ENCODE data around the gene CLIC3. TPM values are rescaled to one million over a fixed set of nuclear protein-coding genes. Genes with fewer than 3 reads are reported as not detected.
A peak's percentile ranks its signal among the peaks of the same experiment; 100 is the strongest.

CLIC3 gene
- total RNA-seq, 4 donors from 2014 or later: 3.3 TPM; not detected in 3

DNA sequence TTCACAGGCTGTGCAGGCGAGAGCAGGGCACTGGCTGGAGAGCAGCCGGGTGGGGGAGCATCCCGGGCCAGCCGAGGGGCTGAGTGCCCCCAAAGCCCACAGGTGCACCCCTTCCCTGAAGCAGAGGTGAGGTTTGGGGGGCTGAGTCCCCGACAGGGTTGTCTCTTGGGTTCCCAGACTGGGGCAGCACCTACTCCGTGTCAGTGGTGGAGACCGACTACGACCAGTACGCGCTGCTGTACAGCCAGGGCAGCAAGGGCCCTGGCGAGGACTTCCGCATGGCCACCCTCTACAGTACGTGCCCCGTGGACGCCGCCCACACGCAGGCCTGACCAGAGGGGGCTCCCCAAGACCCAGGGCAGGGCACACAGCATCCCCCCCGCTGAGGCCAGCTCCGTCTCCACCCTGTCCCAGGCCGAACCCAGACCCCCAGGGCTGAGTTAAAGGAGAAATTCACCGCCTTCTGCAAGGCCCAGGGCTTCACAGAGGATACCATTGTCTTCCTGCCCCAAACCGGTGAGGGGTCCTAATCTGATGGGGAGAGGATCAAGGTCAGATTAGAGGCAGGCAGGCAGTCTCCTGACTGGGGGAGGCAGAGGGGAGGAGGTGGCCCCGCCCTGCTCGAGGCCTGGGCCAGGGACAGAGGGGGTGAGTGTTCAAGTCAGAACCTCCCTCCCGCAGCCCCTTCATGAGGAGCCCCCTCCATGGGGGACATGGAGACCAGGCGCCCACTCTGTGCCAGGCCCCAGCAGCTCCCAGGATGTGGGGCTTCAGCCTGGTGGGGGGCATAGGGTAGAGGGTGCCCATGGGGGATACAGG, 16.4 kb downstream of the CLIC3 start:
- Histone ChIP-seq H3K36me3 (no peaks in the 10 kb centered on the region), H3K27ac (no peak overlapping the region), H3K4me3 (no peak overlapping the region), H3K4me1 (peaks cover 0 to 20% (median 2%) of the 10 kb centered on the region in 4 donors), H3K27me3 (peaks cover 0 to 7% of the 10 kb centered on the region in 2 donors), H3K9me3 (no peaks in the 10 kb centered on the region)
- DNase-seq: no peak
- no peak for TF ChIP-seq POLR2A (IDR thresholded peaks at IDR 0.05)
- TF ChIP-seq, protein P1, sequence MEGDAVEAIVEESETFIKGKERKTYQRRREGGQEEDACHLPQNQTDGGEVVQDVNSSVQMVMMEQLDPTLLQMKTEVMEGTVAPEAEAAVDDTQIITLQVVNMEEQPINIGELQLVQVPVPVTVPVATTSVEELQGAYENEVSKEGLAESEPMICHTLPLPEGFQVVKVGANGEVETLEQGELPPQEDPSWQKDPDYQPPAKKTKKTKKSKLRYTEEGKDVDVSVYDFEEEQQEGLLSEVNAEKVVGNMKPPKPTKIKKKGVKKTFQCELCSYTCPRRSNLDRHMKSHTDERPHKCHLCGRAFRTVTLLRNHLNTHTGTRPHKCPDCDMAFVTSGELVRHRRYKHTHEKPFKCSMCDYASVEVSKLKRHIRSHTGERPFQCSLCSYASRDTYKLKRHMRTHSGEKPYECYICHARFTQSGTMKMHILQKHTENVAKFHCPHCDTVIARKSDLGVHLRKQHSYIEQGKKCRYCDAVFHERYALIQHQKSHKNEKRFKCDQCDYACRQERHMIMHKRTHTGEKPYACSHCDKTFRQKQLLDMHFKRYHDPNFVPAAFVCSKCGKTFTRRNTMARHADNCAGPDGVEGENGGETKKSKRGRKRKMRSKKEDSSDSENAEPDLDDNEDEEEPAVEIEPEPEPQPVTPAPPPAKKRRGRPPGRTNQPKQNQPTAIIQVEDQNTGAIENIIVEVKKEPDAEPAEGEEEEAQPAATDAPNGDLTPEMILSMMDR (IDR thresholded peaks at IDR 0.05): no peak

DNA sequence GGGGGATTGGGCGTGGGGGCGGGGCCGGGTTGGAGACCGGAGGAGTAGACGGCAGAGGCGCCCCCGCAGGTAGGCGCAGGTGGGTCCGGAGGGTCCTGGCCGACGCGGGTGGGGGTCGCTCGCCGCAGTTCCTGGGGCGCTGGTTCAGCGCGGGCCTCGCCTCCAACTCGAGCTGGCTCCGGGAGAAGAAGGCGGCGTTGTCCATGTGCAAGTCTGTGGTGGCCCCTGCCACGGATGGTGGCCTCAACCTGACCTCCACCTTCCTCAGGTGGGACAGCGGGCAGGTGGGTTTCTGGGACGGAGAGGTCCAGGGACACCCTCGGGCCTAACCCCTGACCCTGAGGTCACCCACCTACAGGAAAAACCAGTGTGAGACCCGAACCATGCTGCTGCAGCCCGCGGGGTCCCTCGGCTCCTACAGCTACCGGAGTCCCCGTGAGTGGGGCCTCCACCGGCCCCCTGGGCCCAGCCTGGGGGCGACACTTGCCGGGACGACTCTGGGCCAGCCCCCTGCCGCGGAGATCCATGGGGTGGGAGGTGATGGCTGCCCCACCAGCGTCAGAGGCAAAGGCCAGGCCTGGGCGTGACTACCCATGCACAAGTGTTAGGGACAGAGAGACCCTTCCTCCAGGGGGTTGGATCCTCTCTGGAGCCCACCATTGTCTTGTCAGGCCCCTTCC, 17.4 kb downstream of the CLIC3 start:
- Histone ChIP-seq H3K4me1 (peaks cover 0 to 19% (median 2%) of the 10 kb centered on the region in 4 donors), H3K4me3 (no peak overlapping the region), H3K27me3 (no peaks in the 10 kb centered on the region), H3K27ac (no peak overlapping the region), H3K36me3 (no peaks in the 10 kb centered on the region), H3K9me3 (no peaks in the 10 kb centered on the region)
- no peak for TF ChIP-seq POLR2A (IDR thresholded peaks at IDR 0.05)
- TF ChIP-seq, protein P1 (IDR thresholded peaks at IDR 0.05): no peak
- no peak for DNase-seq

DNA sequence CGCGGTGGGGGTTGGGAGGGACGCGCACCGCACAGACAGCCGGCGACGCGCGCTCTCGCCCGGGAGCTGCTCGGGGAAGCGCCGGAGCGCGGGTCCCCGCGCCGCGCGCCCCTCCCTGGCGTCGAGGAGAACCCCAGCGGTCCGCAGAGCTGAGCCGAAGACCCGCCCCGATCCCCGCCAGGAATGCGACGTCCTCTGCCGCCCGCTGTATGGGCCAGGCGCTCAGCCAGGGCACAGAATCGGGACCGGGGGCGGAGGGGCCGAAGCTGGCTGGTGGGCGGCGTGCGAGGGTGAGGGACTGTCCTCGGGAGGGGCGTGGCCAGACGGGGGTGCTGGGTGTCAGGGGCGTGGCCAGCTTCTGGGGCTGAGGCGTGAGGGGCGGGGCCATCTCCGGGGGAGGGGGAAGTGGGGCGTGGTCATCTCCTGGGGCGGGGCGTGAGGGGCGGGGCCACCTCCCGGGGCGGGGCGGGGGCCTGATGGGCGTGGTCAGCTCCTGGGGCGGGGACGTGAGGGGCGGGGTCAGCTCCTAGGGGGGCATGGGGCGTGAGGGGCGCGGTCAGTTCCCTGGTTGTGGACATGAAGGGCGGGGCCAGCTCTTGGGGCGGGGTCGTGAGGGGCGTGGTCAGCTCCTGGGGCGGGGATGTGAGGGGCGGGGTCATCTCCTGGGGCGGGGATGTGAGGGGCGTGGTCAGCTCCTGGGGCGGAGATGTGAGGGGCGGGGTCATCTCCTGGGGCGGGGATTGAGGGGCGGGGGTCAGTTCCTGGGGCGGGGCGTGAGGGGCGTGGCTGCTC, 18.1 kb downstream of the CLIC3 start:
- H3K36me3 ChIP-seq: no peaks in the 10 kb centered on the region
- peak; percentile 58 to 72 (median 68) for DNase-seq
- TF ChIP-seq, protein P1 (IDR thresholded peaks at IDR 0.05): no peak
- no peak for TF ChIP-seq POLR2A (IDR thresholded peaks at IDR 0.05)
- H3K27me3 ChIP-seq: no peaks in the 10 kb centered on the region
- no peaks in the 10 kb centered on the region for H3K9me3 ChIP-seq
- peak overlapping the region; percentile 22 to 58 (median 30) for H3K27ac ChIP-seq
- peak overlapping the region; percentile 29 to 54 (median 39) for H3K4me3 ChIP-seq
- peaks cover 0 to 19% (median 2%) of the 10 kb centered on the region in 4 donors for H3K4me1 ChIP-seq

DNA sequence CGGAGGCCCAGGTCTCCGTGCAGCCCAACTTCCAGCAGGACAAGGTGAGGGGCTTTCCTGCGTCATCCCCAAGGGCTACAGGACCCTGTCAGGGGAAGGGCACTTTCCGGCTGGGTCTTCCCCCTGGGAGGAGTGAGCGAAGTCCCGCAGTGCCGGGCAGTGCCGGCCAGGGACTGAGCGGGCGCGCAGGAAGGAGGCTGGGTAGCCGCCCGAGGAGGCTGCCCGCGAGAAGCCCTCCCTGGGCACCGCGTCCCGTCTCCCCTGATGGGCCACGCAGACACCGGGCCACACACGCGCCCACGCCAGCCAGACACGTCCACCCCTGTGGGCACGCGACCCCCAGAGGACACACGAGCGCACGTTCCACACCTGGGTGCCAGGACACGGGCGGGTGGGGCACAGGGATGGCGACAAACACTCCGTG, 18.7 kb downstream of the CLIC3 start:
- TF ChIP-seq, protein P1 (IDR thresholded peaks at IDR 0.05): no peak
- TF ChIP-seq POLR2A (IDR thresholded peaks at IDR 0.05): no peak
- no peaks in the 10 kb centered on the region for H3K27me3 ChIP-seq
- H3K36me3 ChIP-seq: no peaks in the 10 kb centered on the region
- H3K9me3 ChIP-seq: no peaks in the 10 kb centered on the region
- H3K4me1 ChIP-seq: peaks cover 0 to 19% (median 2%) of the 10 kb centered on the region in 4 donors
- H3K4me3 ChIP-seq: peak overlapping the region; percentile 29 to 54 (median 39)
- peak overlapping the region in 3 of 4 donors; percentile 22 to 58 (median 31) for H3K27ac ChIP-seq
- DNase-seq: no peak

DNA sequence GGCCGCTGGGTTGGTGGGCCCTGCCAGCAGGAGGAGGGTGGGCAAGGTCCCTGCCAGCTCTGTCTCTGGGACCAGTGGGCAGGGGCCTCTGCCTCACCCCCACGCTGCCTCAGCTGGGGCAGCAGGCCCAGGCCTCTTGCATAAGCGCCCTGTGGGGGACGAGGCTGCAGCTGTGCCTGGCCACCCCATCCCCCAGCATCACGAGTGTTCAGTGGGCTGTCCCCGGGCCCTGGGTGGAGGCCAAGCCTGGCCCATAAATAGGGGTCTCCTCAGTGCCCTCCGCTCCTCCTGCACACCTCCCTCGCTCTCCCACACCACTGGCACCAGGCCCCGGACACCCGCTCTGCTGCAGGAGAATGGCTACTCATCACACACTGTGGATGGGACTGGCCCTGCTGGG, 19.1 kb downstream of the CLIC3 start, which contains the start of gene PTGDS:
PTGDS (plus strand) TSS at position 282 of the 400 bp plus-strand sequence; CDS start at position 357, 75 bp downstream.
- no peak for DNase-seq
- Histone ChIP-seq H3K9me3 (no peaks in the 10 kb centered on the region), H3K27me3 (no peaks in the 10 kb centered on the region), H3K4me1 (peaks cover 0 to 19% (median 2%) of the 10 kb centered on the region in 4 donors), H3K4me3 (peak within 1 kb of the TSS; percentile 29 to 54 (median 39)), H3K36me3 (no peaks in the 10 kb centered on the region), H3K27ac (peak within 1 kb of the TSS; percentile 22 to 58 (median 30))
- TF ChIP-seq POLR2A (IDR thresholded peaks at IDR 0.05): no peak

Data from Peyer's patch (tissue), 4 donors.